ENCODE data around the gene NECTIN2. TPM values are rescaled to one million over a fixed set of nuclear protein-coding genes. Genes with fewer than 3 reads are reported as not detected.

The NECTIN2 gene
- total RNA-seq, 1 experiment from 2014 or later = 104 TPM

DNA sequence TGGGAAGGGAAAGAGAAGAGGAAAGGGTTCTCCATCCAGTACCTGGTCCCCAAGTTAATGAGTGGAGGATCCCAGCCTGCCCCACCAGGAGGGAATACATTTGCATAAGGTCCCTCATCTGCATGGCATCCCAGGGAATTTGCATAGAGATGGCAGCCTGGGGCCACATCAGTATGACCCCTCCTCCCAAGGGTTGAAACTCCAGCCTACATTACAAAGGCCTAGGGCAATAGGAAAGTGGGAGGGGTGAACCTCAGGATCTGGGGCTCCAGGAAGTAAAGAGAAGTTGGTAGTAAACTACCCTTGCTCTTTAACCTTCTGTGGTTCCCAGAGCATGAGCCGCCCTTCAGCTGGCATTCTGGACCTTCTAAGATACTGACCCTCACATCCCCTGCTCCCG, 6.8 kb upstream of the NECTIN2 start:
- no peaks in the 10 kb centered on the region for H3K9me3 ChIP-seq (ENCODE audit: control insufficient read depth, insufficient read depth, low read depth, low read length)
- H3K4me3 ChIP-seq (ENCODE audit: low read depth in 2 of 2, low read length in 2 of 2) = no peak overlapping the region
- no peaks in the 10 kb centered on the region for H3K4me1 ChIP-seq (ENCODE audit: control insufficient read depth, insufficient read depth, low read length)
- ATAC-seq = no peak
- DNase-seq (ENCODE audit: low read depth, low spot score) = no peak
- H3K27ac ChIP-seq (ENCODE audit: low read length) = no peak overlapping the region
- TF ChIP-seq, protein P1, sequence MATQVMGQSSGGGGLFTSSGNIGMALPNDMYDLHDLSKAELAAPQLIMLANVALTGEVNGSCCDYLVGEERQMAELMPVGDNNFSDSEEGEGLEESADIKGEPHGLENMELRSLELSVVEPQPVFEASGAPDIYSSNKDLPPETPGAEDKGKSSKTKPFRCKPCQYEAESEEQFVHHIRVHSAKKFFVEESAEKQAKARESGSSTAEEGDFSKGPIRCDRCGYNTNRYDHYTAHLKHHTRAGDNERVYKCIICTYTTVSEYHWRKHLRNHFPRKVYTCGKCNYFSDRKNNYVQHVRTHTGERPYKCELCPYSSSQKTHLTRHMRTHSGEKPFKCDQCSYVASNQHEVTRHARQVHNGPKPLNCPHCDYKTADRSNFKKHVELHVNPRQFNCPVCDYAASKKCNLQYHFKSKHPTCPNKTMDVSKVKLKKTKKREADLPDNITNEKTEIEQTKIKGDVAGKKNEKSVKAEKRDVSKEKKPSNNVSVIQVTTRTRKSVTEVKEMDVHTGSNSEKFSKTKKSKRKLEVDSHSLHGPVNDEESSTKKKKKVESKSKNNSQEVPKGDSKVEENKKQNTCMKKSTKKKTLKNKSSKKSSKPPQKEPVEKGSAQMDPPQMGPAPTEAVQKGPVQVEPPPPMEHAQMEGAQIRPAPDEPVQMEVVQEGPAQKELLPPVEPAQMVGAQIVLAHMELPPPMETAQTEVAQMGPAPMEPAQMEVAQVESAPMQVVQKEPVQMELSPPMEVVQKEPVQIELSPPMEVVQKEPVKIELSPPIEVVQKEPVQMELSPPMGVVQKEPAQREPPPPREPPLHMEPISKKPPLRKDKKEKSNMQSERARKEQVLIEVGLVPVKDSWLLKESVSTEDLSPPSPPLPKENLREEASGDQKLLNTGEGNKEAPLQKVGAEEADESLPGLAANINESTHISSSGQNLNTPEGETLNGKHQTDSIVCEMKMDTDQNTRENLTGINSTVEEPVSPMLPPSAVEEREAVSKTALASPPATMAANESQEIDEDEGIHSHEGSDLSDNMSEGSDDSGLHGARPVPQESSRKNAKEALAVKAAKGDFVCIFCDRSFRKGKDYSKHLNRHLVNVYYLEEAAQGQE (IDR thresholded peaks at IDR 0.05; ENCODE audit: insufficient read depth in 1 of 2, low read depth in 2 of 2, low read length in 1 of 2) = no peak
- TF ChIP-seq, protein P2, sequence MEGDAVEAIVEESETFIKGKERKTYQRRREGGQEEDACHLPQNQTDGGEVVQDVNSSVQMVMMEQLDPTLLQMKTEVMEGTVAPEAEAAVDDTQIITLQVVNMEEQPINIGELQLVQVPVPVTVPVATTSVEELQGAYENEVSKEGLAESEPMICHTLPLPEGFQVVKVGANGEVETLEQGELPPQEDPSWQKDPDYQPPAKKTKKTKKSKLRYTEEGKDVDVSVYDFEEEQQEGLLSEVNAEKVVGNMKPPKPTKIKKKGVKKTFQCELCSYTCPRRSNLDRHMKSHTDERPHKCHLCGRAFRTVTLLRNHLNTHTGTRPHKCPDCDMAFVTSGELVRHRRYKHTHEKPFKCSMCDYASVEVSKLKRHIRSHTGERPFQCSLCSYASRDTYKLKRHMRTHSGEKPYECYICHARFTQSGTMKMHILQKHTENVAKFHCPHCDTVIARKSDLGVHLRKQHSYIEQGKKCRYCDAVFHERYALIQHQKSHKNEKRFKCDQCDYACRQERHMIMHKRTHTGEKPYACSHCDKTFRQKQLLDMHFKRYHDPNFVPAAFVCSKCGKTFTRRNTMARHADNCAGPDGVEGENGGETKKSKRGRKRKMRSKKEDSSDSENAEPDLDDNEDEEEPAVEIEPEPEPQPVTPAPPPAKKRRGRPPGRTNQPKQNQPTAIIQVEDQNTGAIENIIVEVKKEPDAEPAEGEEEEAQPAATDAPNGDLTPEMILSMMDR (IDR thresholded peaks at IDR 0.05) = no peak
- TF ChIP-seq SIN3A (IDR thresholded peaks at IDR 0.05; ENCODE audit: borderline replicate concordance, insufficient read depth, low read depth, low read length) (no peak), TCF7L2 (IDR thresholded peaks at IDR 0.05; ENCODE audit: low read depth, low read length) (no peak), POLR2AphosphoS5 (IDR thresholded peaks at IDR 0.05; ENCODE audit: low read depth, low read length) (no peak)
- BruUV-seq (replicated peaks) = no TSS peak
- in situ Hi-C loops (cut with HindIII; ENCODE audit: low pct_unique_long_range_greater_than_20kb, low sequenced_read_pairs) = no loop called here
- intact Hi-C loops (cut with micrococcal nuclease; ENCODE audit: unreplicated experiment) = no loop called here
- no peaks in the 10 kb centered on the region for H3K27me3 ChIP-seq (ENCODE audit: control insufficient read depth, insufficient read depth, low read length)
- no peaks in the 10 kb centered on the region for H3K36me3 ChIP-seq (ENCODE audit: control insufficient read depth, insufficient read depth, low read length)
- CTCF ChIA-PET = no interaction called here
- POLR2A ChIA-PET = no interaction called here

DNA sequence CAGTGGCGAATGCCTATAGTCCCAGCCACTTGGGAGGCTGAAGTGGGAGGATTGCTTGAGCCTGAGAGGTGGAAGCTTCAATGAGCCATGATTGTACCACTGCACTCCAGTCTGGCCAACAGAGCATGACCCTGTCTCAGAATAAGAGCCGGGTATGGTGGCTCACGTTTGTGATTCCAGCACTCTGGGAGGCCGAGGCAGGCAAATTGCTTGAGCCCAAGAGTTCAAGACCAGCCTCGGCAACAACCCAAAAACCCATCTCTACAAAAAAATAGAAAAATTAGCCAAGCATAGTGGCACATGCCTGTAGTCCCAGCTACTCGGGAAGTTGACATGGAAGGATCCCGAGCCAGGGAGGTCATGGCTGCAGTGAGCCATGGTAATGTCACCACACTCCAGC, 5.3 kb upstream of the NECTIN2 start:
- H3K36me3 ChIP-seq (ENCODE audit: control insufficient read depth, insufficient read depth, low read length) = no peaks in the 10 kb centered on the region
- peaks cover 3% of the 10 kb centered on the region; the same call in 1 of the 2 replicates for H3K4me1 ChIP-seq (ENCODE audit: control insufficient read depth, insufficient read depth, low read length)
- H3K27ac ChIP-seq (ENCODE audit: low read length) = no peak overlapping the region
- H3K27me3 ChIP-seq (ENCODE audit: control insufficient read depth, insufficient read depth, low read length) = no peaks in the 10 kb centered on the region
- no peak for DNase-seq (ENCODE audit: low read depth, low spot score)
- CTCF ChIA-PET = no interaction called here
- TF ChIP-seq, protein P1 (IDR thresholded peaks at IDR 0.05; ENCODE audit: insufficient read depth in 1 of 2, low read depth in 2 of 2, low read length in 1 of 2) = no peak
- TF ChIP-seq TCF7L2 (IDR thresholded peaks at IDR 0.05; ENCODE audit: low read depth, low read length) = no peak
- TF ChIP-seq, protein P2 (IDR thresholded peaks at IDR 0.05) = no peak
- no peak for TF ChIP-seq POLR2AphosphoS5 (IDR thresholded peaks at IDR 0.05; ENCODE audit: low read depth, low read length)
- no peak for TF ChIP-seq SIN3A (IDR thresholded peaks at IDR 0.05; ENCODE audit: borderline replicate concordance, insufficient read depth, low read depth, low read length)
- intact Hi-C loops (cut with micrococcal nuclease; ENCODE audit: unreplicated experiment) (loop anchor here (5.0 kb wide), 1 partner anchor 44 kb away; no protein-coding TSS in a partner anchor), in situ Hi-C loops (cut with HindIII; ENCODE audit: low pct_unique_long_range_greater_than_20kb, low sequenced_read_pairs) (no loop called here)
- no peaks in the 10 kb centered on the region for H3K9me3 ChIP-seq (ENCODE audit: control insufficient read depth, insufficient read depth, low read depth, low read length)
- ATAC-seq = no peak
- no peak overlapping the region for H3K4me3 ChIP-seq (ENCODE audit: low read depth in 2 of 2, low read length in 2 of 2)
- BruUV-seq (replicated peaks) = no TSS peak
- POLR2A ChIA-PET = interaction anchor here (0.5 kb wide), 1 partner anchor 11 kb away, joined by 6 read pairs; no protein-coding TSS in a partner anchor
